Limb (tissue), 2 donors: ENCODE results near the gene SP2.
A peak's percentile ranks its signal among the peaks of the same experiment; 100 is the strongest.

Experiments
- DNase-seq, 2 donors: peaks; one replicate each; pipeline ENCODE4 v3.0.0-alpha.2; 2016; ENCODE audit errors: extremely low spot score in 2 of 2

The SP2 gene

GRCh38 chr17:47895856-47896671 is at the start of gene SP2:
TSS of gene SP2 (plus strand) at chr17:47896236. CDS start at chr17:47896287, 51 bp downstream.
- peak; percentile 100 for DNase-seq

- no peak for DNase-seq
Measured at GRCh38 chr17:47846716-47847340, 49.2 kb upstream of the SP2 start.

GRCh38 chr17:47847341-47848197 is 48.5 kb upstream of the SP2 start:
- DNase-seq = no peak

GRCh38 chr17:47848198-47848513 is 47.9 kb upstream of the SP2 start:
- DNase-seq = no peak

- DNase-seq = no peak
Measured at GRCh38 chr17:47850373-47850691, 45.7 kb upstream of the SP2 start.

DNA sequence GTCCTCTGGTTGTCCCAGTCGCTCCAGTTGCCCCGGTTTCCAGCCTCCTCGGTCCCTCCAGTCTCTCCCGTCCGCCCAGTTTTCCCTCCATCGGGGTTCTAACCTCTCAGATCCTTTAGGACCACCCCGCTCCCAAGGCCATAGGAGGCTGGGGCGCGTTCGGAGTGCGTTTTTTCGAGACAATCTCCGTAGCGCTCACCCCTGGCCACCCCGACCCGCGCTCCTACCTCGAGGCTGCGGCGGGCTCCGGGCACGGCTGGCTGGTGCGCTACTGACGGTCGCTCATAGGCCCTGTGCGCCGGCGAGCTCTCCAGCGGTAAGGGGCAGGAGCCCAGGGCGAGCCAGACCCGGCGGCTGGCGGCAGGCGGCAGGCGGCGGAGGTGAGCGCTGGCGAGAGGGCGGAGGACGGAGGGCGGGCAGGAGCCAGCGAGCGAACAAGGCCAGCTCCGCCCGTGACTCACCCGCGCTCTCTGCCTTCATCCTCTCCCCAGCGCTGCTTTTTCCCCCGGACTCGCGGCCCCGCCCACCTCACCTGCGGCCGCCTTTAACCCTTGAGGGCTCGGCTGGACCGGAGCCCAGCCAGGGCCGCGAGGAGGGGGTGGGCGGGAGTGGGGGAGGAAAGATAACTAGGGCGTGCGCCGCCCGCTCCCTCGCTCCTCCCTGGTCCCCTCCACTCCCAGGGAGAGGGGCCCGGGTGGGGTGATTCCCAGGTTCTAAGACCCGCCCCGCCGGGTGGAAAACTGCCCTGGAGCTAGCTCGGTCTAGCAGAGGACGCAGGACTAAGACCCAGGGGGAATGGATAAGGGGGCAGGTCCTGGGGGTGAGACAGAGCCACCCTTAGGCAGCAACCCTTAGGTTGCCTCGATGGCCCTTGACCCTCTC is 45.1 kb upstream of the SP2 start, which contains the start of gene SP6:
TSS of gene SP6 (minus strand) at position 472 of the 882 bp plus-strand sequence. CDS start 2,734 bp downstream, outside the sequence.
- DNase-seq = peak in 1 of 2 donors; percentile 70

- no peak for DNase-seq
Measured at GRCh38 chr17:47851764-47852112, 44.3 kb upstream of the SP2 start.

DNA sequence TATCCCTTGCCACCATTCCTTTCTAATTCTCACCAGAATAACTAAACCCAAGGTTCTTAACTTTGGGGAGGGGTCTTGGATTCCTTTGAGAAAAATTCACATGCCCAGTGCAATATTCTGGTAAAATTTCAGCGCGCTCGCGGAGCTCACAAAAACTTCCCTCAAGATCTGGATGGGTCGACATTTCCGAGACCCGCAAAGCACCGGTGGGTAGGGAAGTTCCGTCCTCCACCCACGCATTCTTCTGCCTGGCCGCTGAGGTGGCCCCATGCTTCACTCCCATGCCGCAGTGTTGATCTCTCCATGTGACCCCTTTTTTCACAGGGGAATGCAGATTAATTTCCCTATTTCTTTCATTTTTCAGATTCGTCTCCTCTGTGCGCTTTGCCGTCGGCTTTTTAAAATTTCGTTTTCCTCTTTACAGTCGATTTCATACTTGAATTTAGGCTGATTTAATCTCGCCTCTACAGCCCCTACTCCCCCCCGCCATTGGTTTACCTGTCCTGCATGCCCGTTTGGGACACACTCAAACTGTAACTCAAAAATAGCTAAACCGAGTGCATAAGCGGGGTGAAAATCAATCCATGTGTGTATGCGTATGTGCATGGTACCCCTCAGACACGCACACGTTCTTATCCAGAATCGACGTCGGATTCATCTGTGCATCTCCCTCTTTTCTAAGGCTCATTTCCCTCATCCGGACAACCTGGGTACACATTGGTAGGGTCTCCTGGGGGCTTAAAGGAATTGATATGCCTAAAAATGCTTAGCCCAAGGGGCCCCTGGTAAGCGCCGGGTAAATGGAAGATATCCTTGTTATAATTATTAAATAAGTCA is 43.7 kb upstream of the SP2 start:
- no peak for DNase-seq

DNA sequence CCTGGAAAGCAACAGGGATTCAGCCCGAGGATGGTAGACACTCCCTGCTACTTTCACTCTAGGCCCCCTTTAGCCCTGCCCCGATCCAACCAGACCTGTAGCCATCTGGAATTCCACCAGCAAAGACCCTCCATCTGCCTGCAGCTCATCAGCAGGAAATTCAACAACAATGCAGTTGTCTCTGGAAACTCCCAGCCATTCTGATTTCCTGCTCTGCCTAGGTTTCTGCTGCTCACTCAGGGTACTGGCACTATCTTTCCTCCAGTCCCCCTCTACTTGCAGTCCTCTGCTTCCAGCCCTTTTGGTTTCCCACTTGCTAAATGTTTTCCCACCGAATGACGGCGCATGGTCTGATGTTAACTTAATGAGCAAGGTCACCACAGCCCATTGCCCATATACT is 42.4 kb upstream of the SP2 start:
- no peak for DNase-seq

- no peak for DNase-seq
Measured at GRCh38 chr17:47855737-47856136, 40.3 kb upstream of the SP2 start.

- DNase-seq = no peak
Measured at GRCh38 chr17:47856830-47857229, 39.2 kb upstream of the SP2 start.

DNA sequence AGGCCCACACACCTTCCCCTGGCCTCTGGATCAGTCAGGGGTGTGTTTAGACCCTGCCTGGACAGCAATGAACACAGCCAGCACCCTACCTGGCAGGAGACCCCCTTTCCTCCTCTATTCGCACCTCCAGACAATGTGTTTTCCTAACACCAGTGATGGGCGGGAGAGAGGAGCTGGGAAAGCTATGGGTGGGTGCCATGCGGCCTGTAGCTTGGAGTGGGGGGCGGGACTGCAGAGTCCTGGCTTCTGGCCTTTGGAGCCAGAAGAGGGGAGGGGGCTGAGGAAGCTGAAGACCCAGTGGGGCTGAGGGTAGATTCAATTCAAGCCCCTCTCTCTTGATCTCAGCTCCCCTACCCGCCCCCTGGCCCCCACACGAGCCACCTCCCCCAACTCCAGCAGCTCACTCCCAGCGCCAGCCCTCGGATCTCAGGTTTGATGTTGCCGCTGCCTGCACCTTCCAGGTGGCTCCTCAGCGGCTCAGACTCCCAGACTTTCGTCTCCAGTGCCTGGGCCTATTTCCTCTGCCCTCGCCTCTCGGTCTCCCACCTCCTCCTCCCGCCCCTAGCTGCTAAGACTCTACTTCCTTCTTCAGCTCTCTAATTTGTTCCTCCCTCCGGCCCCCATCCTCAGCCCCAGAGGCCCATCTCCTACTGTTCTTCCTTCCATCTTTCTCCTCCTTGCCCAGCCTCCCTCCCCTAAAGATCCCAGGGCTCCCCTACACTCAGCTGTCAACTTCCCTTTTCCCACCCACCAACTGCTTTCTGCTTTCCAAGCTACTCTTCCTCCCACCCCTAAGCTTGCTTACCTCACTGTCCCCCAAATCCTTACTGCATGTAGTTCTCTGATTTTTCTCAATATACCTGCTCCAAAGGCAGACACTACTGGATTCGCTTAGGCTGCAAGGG is 38.2 kb upstream of the SP2 start:
- DNase-seq = no peak

DNA sequence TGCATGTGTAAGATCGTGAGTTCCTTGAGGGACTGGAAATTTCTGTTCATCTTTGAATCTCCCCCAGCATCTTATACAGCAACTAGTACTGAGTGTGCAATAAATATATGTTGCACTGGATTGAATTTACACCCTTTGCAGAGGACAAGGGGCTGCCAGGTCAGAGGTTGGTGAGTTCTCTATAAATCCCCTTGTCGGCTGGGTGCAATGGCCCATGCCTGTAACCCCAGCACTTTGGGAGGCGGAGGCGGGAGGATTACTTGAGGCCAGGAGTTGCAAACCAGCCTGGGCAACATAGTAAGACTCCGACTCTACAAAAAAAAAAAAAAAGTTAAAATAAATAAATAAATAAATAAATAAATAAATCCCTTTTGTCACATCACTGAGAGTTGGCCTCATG is 35.6 kb upstream of the SP2 start:
- no peak for DNase-seq

- DNase-seq = peak in 1 of 2 donors; percentile 11
Measured at GRCh38 chr17:47862621-47863440, 33.2 kb upstream of the SP2 start.

DNA sequence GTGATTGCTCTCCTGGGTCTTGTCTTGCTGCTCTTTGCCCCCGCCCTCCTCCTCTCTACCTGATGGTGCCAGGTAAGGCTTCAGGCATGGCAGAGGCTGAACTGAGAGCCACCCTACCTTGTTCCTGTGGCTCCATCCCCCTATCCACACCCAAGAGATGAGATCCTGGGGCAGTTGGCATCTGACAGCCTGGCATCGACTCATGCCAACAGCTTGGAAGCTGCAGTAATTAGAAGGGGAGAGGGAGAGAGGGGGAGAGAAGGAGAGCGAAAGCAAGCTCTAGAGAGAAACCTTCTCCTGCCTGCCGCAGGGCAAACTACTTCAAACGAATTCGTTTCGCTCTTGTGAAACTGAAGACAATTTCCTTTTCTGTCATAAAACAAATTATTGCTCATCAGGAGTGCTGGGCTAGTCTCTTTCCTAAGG is 31.2 kb upstream of the SP2 start:
- DNase-seq = peak in 1 of 2 donors; percentile 18

GRCh38 chr17:47866941-47867340 is 29.1 kb upstream of the SP2 start:
- no peak for DNase-seq

- no peak for DNase-seq
Measured at GRCh38 chr17:47867813-47868533, 28.1 kb upstream of the SP2 start.

DNA sequence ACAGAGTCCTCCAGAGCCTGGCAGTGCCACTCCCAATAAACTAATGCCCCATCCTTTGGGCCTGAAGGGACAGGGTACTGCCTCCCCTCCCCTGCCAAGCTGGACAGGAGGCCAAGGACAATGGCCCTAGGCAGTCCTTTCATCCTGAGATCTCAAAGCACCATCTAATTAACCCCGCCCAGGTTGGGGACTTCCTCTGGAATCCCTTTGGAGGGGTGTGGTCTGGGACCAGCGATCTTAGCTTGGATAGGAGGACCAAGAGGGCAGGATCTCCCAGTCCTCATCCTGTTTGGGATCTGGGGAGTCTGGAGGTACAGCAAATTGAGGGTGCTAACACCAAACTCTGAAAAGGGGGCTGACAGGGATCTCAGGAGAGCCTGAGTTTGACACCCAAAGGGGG is 26.9 kb upstream of the SP2 start:
- no peak for DNase-seq
